Keratinocyte (primary cell): ENCODE data around the gene CFAP77. TPM values are rescaled to one million over a fixed set of nuclear protein-coding genes. Genes with fewer than 3 reads are reported as not detected.
"Not testable (repeated sequence)": the region's sequence is repeated elsewhere in the genome, so short reads cannot be mapped to it uniquely, and the experiment has no call there.

Experiments used
- DNase-seq: peaks from one replicate; pipeline ENCODE4 v3.0.0-alpha.2; 2011; ENCODE audit warnings: low read depth, missing footprints, low spot score
- FAIRE-seq: peaks from 2 replicates; lab custom pipeline; 2011; peaks lifted over from hg19 to GRCh38; lab: Jason Lieb, UNC
- H2AFZ ChIP-seq: 2 replicates; pipeline ENCODE4 v1.6.0; 2012; ENCODE audit warnings: low read length, control low read depth, inconsistent platforms; ENCODE audit not compliant: control insufficient read depth
- H3K27ac ChIP-seq: 2 replicates; pipeline ENCODE4 v1.5.1; 2011; ENCODE audit warnings: low read length; ENCODE audit not compliant: control insufficient read depth, insufficient read depth
- H3K27me3 ChIP-seq: 3 replicates; pipeline ENCODE4 v1.6.0; 2011; ENCODE audit warnings: low read length; ENCODE audit not compliant: control insufficient read depth, insufficient read depth; ENCODE audit errors: extremely low read depth
- H3K36me3 ChIP-seq, 2 experiments: 2 replicates in 1 of 2; 3 replicates in 1 of 2; pipeline ENCODE4 v1.5.1; 2011; ENCODE audit warnings: low read length in 2 of 2, mild to moderate bottlenecking in 1 of 2; ENCODE audit not compliant: control insufficient read depth in 2 of 2, insufficient read depth in 2 of 2; ENCODE audit errors: extremely low read depth in 1 of 2
- H3K4me1 ChIP-seq: 3 replicates; pipeline ENCODE4 v1.5.1; 2011; ENCODE audit warnings: low read length; ENCODE audit not compliant: control insufficient read depth, insufficient read depth; ENCODE audit errors: extremely low read depth
- H3K4me2 ChIP-seq: 3 replicates; pipeline ENCODE4 v1.6.0; 2011; ENCODE audit warnings: low read depth, low read length; ENCODE audit not compliant: control insufficient read depth, insufficient read depth; ENCODE audit errors: extremely low read depth
- H3K4me3 ChIP-seq, 3 experiments: fragments of 200-600 bp in 1 of 3; sonication (generic) in 1 of 3; 2 replicates in 2 of 3; 3 replicates in 1 of 3; pipeline ENCODE4 v1.5.1; 2011 to 2016; ENCODE audit warnings: low read length in 3 of 3, mild to moderate bottlenecking in 3 of 3, control low read depth in 2 of 3, inconsistent platforms in 1 of 3, low read depth in 1 of 3, mixed read lengths in 1 of 3, mixed run types in 1 of 3, moderate library complexity in 1 of 3; ENCODE audit not compliant: control insufficient read depth in 2 of 3, insufficient read depth in 2 of 3; ENCODE audit errors: extremely low read depth in 1 of 3
- H3K79me2 ChIP-seq: 2 replicates; pipeline ENCODE4 v1.6.0; 2012; ENCODE audit warnings: low read length; ENCODE audit not compliant: control insufficient read depth, insufficient read depth
- H3K9ac ChIP-seq: 3 replicates; pipeline ENCODE4 v1.6.0; 2011; ENCODE audit warnings: low read length; ENCODE audit not compliant: control insufficient read depth, insufficient read depth; ENCODE audit errors: extremely low read depth
- H3K9me1 ChIP-seq: 3 replicates; pipeline ENCODE4 v1.6.0; 2011; ENCODE audit warnings: low read length; ENCODE audit not compliant: control insufficient read depth, insufficient read depth; ENCODE audit errors: extremely low read depth
- H3K9me3 ChIP-seq: 2 replicates; pipeline ENCODE4 v1.5.1; 2012; ENCODE audit warnings: low read depth, low read length; ENCODE audit not compliant: control insufficient read depth
- H4K20me1 ChIP-seq: 3 replicates; pipeline ENCODE4 v1.6.0; 2011; ENCODE audit warnings: low read length; ENCODE audit not compliant: control insufficient read depth, insufficient read depth; ENCODE audit errors: extremely low read depth
- CTCF ChIP-seq, 3 experiments: IDR thresholded peaks in 1 of 3; conservative IDR thresholded peaks in 1 of 3; optimal IDR thresholded peaks in 1 of 3; 2 replicates in 2 of 3; 3 replicates in 1 of 3; pipeline versions ENCODE3 to v1.5.1; 2011; ENCODE audit warnings: low read length in 3 of 3, mild to moderate bottlenecking in 3 of 3, moderate library complexity in 2 of 3, control low read depth in 1 of 3, inconsistent platforms in 1 of 3; ENCODE audit not compliant: insufficient read depth in 2 of 3; ENCODE audit errors: extremely low read depth in 1 of 3
- EZH2 ChIP-seq: IDR thresholded peaks from one replicate; pipeline ENCODE4 v1.6.1; 2012; ENCODE audit warnings: inconsistent platforms, mild to moderate bottlenecking, low read length, moderate library complexity
- dilution Hi-C: fragments of 300-500 bp; cut with MboI; formaldehyde crosslinking; loops from one replicate; pipeline ENCODE4 v1.7.0; 2020; ENCODE audit warnings: low sequenced_read_pairs; ENCODE audit not compliant: extremely low pct_ligation_motif_present
- polyA plus RNA-seq, 5 experiments: library from polyadenylated mRNA; depleted of rRNA in 3 of 5; stranded (reverse) in 3 of 5; stranded (forward) in 1 of 5; unstranded in 1 of 5; fragments of >200 nt; gene quantifications; 1 replicate in 1 of 5; 2 replicates in 3 of 5; 3 replicates in 1 of 5; pipeline versions ENCODE4 v1.2.1 to v1.2.3, GENCODE V29; 2011 to 2012; ENCODE audit warnings: missing spikeins in 2 of 5, low read depth in 1 of 5, low replicate concordance in 1 of 5

The CFAP77 gene
- polyA plus RNA-seq, 1 donor (not counting 4 experiments of a cell fraction or from before 2014, with no cell fraction given), result not detected

GRCh38 chr9:132370592-132370991 lies 39.4 kb upstream of the CFAP77 start:
- no peaks in the 10 kb centered on the region for H3K4me1 ChIP-seq
- DNase-seq (no peak), FAIRE-seq (no peak)
- H3K9me3 ChIP-seq, result no peaks in the 10 kb centered on the region
- no peak overlapping the region for H2AFZ ChIP-seq
- no peak overlapping the region for H3K27ac ChIP-seq
- TF ChIP-seq CTCF (optimal IDR thresholded peaks at IDR 0.05 in 1 of 3, IDR thresholded peaks at IDR 0.05 in 1 of 3, conservative IDR thresholded peaks at IDR 0.05 in 1 of 3; ENCODE audit: extremely low read depth in 1 of 3, insufficient read depth in 2 of 3, low read length in 3 of 3) (no peak), EZH2 (no peak)
- H4K20me1 ChIP-seq, result no peaks in the 10 kb centered on the region
- H3K79me2 ChIP-seq, result no peaks in the 10 kb centered on the region
- dilution Hi-C loops, result no loop called here
- no peak overlapping the region for H3K4me2 ChIP-seq
- H3K27me3 ChIP-seq, result no peaks in the 10 kb centered on the region
- no peak overlapping the region for H3K4me3 ChIP-seq
- no peak overlapping the region for H3K9ac ChIP-seq
- H3K9me1 ChIP-seq, result no peaks in the 10 kb centered on the region
- no peaks in the 10 kb centered on the region for H3K36me3 ChIP-seq

GRCh38 chr9:132372177-132373095 lies 37.6 kb upstream of the CFAP77 start:
- Histone ChIP-seq H3K9ac (no peak overlapping the region), H3K9me1 (no peaks in the 10 kb centered on the region), H2AFZ (peak overlapping the region; percentile 60), H3K9me3 (no peaks in the 10 kb centered on the region), H3K4me2 (no peak overlapping the region), H3K36me3 (peaks cover 8 to 11% of the 10 kb centered on the region in 2 experiments), H4K20me1 (no peaks in the 10 kb centered on the region), H3K27me3 (no peaks in the 10 kb centered on the region), H3K27ac (no peak overlapping the region), H3K79me2 (no peaks in the 10 kb centered on the region), H3K4me3 (no peak overlapping the region), H3K4me1 (no peaks in the 10 kb centered on the region)
- dilution Hi-C loops, result no loop called here
- TF ChIP-seq EZH2, result no peak
- TF ChIP-seq CTCF (optimal IDR thresholded peaks at IDR 0.05 in 1 of 3, IDR thresholded peaks at IDR 0.05 in 1 of 3, conservative IDR thresholded peaks at IDR 0.05 in 1 of 3; ENCODE audit: extremely low read depth in 1 of 3, insufficient read depth in 2 of 3, low read length in 3 of 3), result no peak
- DNase-seq (no peak), FAIRE-seq (no peak)

GRCh38 chr9:132377769-132378168 lies 32.2 kb upstream of the CFAP77 start:
- H3K4me3 ChIP-seq, H3K9me1 ChIP-seq, H3K27ac ChIP-seq, H3K79me2 ChIP-seq, H2AFZ ChIP-seq, dilution Hi-C loops, DNase-seq, H3K9me3 ChIP-seq, H3K9ac ChIP-seq, H3K27me3 ChIP-seq, FAIRE-seq, H4K20me1 ChIP-seq, H3K4me2 ChIP-seq, H3K4me1 ChIP-seq: not testable (repeated sequence)
- H3K36me3 ChIP-seq, result peaks cover 12 to 20% of the 10 kb centered on the region in 2 experiments
